Kidney glomerular epithelial cell (primary cell): Measurements from ENCODE around the gene GP5.

Source experiments
- DNase-seq: peaks from one replicate; lab custom pipeline; 2025; lab: John Stamatoyannopoulos, UW

GP5 gene

DNA sequence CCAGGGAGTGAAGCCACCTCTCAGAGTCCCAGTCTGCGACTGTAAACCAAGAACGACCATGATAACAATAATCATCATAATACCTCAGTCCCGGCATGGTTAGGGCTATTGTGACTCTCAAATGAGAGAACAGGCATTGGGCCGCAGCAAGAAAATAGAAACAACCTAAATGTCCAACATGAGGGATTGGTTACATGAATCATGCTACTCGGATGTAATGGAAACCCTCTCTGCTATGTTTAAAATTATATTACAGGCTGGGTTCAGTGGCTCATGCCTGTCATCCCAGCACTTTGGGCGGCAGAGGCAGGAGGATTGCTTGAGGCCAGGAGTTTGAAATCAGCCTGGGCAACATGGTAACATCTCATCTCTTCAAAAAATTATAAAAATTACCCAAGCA lies 50.7 kb downstream of the GP5 start:
- DNase-seq = no peak

DNA sequence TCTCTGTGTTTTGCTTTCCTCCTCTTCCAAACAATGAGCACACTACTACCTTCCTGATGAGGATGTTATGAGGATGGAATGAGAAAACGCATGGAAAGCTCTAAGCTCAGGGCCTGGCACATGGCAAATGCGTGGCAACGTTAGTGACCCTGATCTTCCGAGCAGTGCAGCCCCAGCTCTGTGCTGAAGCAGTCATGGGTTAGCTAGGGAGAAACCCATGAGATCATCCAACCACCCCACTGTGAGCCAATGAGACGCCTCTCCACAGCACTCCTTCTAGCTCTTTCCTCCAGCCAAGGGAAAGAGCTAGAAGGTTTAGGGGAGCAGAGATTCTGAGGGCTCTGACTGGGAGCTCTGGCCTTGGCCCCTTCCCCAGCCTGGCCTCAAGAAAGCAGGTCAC lies 52.4 kb downstream of the GP5 start:
- no peak for DNase-seq

DNA sequence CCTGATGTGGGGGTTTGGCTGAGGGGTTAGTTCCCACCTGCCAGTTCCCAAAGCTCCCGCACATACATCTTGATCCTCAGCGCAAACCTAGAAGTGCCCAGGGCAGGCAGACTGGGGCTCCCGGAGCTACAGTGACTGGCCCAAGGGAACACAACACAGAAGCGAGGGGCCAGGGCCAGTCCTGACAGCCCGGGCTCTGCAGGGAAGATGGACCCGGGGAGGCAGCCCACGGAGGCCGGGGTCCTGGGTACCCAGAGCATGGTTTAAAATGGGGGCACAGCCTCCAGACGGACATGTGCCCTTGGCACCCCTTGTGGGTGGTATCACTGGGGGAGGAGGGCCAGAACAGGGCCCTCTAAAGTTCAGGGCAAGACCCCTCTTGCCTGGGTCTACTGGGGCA lies 53.0 kb downstream of the GP5 start:
- no peak for DNase-seq
